ENCODE data around the gene COMT.
A peak's percentile ranks its signal among the peaks of the same experiment; 100 is the strongest.

Gene COMT

DNA sequence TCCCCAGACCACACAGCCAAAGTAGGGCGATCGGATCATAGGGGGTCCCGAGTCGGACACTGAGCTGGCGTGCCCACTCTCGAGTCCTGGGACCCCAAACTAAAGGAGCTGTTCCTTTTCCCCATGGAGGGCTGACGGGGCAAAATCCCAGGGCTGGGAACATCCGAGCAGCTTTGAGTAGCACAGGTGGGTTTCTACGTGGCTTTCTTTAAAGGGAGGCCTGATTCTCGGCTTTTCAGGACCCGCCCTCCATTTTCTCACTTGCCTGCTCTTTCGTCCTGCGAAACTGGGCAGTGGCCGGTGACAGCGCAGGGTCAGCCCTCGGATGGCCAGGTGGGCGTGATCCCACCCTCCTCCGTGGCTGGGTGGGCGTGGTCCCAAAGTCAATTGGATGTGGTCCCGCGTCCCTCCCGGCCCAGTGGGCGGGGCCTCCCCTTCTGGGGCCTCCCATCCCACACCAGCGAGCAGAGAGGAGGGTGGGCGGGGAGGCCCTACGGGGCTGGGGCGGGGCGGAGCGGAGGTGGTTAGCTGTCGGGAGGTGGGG is 17.5 kb downstream of the COMT start:
- DNase-seq, result no peak

DNA sequence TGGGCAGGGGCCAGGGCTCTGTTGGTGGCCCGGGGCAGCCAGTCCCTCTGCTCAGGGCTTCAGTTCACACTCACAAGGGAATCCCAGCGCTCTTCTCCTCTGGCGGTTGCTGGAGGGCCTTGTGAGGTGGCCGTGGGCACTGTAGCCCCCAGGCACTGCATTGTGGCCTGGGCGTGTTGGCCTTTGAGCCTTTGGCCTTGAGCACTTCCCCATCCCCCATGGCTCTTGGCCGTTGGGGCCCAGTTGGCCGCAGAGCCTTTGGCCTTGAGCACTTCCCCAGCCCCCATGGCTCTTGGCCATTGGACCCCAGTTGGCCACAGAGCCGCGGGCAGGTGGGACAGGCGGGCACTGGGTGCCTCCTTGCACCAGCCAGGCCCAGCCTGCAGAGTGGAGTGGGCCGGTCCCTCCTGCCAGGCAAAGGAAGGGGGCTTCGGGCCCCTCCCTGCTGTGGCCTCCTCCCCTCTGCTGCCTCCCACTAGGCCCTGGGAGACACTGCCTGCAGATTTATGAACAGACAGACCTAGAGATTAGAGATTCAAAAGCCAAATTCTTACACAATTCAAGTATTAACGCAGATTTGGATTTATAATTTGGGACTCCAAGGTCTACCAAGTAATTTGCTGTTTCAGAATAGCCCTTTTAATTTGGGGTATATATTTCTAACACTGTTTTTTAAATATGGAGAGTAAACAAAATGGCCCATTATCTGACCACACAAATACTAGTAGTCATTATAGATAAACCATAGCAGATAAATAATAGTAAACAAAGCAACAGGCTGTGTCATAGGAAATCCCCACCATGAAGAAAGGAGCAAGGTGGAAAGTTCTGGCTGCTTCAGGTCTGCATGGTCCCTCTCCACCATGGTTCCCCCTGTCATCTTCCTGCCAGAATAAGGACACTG is 18.3 kb downstream of the COMT start:
- no peak for DNase-seq

DNA sequence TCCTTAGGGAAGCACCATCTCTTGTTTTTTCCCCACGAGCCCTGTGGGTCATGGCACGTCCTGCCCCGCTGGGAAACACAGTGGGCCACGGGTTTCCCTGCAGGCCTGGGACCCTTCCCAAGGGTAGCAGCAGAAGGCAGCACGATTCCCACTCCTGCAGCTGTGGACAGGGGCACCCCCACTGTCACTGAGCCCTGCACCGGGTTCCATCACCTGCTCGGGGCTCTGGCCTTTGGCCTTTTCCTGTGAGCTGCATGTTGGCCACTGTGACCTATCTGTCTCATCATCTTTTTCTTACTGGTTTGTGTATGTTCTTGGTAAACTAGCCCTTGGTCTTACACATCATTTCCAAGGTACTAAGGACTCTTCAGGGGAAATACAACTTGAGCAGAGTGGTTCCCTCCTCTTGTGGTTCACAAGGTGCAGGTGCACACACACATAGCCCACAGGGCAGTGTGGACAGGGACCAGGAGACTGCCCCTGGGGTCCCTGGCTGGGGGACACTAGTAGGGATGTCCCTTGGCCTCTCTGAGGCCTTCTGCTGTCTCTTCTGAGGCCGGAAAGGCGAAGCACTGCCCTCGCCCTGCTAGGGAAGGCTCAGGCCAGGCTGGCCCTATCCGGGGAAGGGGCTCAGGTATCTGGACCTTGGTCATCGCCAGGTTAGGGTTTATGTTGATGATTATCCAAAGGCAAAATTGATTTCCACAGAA is 19.1 kb downstream of the COMT start:
- DNase-seq, result no peak

DNA sequence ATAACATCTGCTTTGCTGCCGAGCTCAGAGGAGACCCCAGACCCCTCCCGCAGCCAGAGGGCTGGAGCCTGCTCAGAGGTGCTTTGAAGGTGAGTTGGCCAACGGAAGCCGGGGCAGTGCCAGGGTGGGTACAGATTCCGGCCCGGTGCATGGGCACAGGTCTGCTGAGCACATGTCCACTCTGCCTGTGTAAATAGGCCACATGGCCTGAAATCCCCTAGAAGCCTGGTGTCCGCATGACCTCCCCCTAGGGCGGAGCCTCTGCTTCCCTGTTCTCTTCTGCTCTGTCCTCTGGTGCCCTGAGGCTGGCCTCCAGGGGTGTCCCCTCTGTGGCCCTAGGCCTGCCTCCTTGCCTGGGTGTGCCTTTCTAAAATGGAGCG is 19.6 kb downstream of the COMT start:
- DNase-seq, result no peak

DNA sequence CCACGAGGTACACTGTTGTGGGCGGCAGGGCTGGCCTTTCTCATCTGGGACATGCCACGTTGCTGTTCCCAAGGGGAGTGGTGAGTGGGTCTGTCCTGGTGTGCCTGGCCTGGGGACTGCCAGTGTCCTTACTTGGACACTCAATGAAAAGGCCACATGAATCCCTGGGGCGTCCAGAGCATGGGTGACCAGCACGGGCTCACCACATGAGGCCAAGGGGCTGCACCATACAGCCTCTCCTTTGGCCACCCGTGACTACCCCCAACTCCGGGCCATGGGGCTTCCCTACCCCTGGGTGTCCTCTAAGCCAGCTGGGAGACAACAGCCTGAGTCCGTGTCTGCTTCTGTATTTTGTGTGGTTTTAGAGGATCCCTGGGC is 20.3 kb downstream of the COMT start:
- no peak for DNase-seq

DNA sequence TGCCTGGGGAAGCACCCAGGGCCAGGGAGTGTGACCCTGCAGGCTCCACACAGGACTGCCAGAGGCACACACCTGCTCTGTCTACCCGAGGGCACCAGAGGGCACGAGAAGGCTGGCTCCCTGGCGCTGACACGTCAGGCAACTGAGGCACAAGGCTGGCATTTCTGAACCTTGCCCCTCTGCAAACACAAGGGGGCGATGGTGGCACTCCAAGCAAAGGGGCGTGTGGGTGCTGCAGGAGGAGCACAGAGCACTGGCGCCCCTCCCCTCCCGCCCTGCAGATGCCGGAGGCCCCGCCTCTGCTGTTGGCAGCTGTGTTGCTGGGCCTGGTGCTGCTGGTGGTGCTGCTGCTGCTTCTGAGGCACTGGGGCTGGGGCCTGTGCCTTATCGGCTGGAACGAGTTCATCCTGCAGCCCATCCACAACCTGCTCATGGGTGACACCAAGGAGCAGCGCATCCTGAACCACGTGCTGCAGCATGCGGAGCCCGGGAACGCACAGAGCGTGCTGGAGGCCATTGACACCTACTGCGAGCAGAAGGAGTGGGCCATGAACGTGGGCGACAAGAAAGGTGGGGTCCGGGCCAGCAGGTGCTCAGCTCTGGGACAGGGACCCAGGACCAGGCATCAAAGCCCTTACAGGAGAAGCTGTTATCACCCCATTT is 20.8 kb downstream of the COMT start:
- peak in 1 of 2 experiments; percentile 28 for DNase-seq

DNA sequence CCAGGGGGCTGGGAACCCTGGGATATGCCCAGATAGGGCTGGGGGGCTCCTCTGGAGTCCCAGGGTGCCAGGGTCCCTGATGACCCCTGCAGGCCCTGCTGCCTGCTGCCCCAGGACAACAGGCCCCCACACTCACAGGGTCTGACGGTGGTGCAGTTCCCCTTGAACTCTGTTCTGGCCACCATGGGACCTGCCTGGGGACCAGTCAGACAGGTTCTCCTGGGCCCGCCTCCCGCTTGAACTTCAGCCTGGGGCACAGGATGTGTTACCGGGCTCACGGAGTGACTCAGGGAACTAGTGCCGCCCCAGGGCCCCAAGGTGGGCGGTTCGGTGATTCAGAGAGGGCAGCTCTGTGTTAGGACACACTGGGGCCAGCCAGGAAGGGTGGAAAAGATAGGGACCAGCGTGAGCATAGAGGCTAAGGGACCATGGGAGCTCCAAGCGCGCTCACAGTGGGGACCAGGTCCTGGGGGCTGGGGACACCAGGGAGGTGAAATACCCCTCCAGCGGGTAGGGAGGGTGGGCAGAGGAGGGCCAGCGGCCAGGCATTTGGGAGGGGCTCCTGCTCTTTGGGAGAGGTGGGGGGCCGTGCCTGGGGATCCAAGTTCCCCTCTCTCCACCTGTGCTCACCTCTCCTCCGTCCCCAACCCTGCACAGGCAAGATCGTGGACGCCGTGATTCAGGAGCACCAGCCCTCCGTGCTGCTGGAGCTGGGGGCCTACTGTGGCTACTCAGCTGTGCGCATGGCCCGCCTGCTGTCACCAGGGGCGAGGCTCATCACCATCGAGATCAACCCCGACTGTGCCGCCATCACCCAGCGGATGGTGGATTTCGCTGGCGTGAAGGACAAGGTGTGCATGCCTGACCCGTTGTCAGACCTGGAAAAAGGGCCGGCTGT is 21.6 kb downstream of the COMT start:
- no peak for DNase-seq

DNA sequence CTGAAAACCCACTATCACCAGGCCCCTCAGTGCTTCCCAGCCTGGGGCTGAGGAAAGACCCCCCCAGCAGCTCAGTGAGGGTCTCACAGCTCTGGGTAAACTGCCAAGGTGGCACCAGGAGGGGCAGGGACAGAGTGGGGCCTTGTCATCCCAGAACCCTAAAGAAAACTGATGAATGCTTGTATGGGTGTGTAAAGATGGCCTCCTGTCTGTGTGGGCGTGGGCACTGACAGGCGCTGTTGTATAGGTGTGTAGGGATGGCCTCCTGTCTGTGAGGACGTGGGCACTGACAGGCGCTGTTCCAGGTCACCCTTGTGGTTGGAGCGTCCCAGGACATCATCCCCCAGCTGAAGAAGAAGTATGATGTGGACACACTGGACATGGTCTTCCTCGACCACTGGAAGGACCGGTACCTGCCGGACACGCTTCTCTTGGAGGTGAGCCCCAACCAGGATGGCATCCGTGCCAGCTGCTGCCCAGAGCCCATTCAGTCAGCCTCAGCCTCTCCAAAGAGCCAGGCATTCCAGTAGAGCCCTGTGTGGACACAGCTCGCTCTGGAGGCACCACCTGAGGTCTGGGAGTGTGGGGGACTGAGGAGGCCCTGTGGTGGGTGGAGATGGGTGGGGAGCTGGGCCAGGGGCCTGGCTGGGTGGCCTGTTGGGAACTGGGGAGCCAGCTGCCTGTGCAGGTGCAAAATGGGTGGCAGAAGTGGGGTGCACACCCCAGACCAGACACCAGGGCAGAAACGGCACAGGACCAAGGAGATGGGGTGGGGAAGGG is 22.5 kb downstream of the COMT start:
- no peak for DNase-seq

DNA sequence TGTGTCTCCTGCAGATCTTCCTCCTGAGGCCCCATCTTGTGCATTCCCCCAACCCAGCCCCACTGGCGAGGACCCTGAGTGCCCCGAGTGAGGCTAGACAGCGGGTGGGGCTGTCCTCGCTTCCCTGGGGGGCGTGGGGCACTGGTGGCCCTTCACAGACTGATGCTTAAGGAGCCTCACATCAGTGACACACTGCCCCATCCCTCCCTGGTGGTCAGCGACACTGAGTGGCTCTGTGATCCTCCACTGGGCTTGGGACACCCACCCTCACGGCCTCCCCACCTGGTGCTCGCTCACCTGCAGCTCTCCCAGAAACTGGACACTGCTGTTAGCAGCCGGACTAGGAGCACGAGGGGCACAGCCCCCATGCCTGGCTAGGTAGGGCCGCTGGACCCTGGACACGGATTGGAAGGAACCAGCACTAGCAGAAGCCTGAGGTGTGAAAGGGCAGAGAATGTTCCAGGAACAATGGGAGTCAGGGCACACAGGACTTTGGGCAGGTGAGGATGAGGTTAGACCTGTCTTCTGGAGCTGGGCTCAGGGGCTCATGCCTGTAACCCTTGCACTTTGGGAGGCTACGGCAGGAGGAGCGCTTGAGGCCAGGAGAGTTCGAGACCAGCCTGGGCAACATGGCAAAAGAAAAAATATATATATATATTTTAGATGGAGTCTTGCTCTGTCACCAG is 23.3 kb downstream of the COMT start:
- no peak for DNase-seq

DNA sequence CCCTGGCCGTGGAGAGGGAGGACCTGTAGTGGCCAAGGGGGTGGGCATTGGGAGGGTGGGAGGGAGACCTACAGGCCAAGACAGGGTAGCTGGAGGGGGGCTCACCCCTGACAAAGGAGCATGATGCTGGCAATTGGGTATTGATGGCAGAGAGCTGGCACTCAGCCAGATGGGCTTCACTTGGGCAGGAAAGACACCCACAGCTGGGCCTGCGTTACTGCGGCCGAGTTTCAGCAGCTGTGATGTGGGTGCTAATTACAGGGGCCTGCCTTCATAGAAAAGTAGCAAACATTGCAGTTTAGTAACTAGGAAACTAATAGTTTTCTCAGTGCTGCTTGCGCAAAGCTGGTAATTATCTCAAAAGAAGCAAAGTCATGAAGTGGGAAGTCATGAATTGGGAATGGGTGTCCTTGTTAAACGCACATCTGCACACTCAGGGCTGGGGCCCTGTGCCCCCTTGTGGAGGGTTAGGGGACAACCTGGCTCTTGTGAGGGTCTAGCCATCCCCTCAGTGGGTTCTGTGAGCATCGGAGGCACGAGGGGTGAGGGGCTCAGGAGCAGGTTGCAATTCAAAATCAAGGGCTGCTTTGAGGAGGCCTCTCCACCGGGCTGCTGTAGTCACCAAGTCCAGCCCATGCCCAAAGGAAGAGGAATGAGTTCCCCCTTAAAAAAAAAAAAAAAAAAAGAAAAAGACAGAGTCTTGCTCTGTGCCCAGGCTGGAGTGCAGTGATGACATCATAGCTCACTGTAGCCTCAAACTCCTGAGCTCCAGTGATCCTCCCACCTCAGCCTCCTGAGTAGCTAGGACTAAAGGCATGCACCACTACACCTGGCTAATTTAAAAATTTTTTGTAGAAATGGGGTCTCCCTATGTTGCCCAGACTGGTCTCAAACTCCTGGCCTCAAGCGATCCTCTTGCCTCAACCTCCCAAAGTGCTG is 24.5 kb downstream of the COMT start:
- peak; percentile 7 to 41 for DNase-seq

DNA sequence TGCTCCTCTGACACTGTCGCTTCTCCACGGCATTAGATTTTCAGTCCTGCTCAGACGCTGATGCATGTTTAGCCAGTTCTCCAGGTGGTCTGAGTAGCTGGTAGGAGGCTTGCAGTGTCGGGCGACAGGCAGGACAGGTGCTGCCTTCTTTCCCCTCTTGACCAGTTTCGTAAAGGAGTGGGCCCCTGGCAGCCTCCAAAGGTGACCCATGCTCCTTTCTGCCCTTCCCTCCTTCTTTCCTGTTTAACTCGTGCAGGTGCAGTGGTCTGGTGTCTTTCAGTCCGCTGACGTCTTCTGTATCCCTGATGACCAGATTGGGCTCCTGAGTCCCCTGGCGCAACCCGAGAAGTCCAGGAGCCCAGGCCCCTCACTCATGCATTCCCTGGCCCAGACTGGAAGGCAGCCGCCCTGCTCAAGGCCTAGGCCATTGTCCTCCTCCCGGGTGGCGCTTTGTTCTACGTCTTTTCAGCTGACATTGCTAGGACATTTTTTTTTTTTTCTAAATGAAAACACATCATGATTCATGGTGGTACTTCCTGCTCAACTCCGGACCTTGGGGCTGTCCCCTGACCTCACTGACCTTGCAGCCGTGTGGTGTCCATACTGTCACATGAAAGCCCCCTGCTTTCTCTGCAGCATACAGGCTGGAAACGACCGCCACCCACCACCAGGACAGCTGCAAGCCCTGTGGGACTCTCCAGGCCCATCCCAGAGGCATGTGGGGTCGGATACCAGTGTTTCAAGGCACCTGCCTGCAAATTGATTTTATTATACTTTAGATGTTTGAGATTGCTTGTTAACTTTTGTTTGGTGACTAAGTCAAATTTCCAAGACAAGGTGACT is 25.6 kb downstream of the COMT start:
- DNase-seq, result no peak

DNA sequence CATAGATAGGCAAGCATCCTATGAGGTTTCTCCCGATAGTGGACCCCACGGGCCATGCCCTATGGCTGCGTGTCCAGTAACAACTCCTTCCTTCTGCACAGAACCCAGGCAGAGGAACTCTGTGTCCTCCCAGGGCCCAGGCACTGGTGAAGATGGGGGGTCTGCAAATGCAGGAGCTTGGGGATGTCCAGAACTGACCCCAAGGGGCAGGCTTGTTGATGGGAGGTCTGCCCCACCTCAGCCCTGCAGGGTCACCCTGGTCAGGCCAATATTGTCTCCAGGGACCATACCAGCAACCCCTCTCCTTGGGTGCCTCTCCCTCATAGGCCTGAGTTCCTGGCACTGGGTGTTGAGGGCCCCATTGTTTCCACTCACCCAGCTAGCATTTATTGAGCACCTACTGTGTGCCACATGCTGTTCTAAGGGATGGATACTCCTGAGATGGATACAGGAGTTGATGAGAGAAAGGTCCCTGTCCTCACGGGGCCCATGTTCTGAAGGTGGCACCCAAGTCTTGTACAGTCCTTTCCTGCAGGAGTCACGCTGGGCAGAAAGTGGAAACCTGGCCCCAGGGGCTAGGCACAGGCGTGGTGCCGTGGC is 26.4 kb downstream of the COMT start:
- DNase-seq, result no peak

DNA sequence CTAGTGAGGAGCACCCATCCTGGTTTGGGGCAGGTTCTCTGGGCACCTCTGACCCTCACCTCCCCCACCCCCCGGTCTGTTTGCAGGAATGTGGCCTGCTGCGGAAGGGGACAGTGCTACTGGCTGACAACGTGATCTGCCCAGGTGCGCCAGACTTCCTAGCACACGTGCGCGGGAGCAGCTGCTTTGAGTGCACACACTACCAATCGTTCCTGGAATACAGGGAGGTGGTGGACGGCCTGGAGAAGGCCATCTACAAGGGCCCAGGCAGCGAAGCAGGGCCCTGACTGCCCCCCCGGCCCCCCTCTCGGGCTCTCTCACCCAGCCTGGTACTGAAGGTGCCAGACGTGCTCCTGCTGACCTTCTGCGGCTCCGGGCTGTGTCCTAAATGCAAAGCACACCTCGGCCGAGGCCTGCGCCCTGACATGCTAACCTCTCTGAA is 26.9 kb downstream of the COMT start:
- no peak for DNase-seq

DNA sequence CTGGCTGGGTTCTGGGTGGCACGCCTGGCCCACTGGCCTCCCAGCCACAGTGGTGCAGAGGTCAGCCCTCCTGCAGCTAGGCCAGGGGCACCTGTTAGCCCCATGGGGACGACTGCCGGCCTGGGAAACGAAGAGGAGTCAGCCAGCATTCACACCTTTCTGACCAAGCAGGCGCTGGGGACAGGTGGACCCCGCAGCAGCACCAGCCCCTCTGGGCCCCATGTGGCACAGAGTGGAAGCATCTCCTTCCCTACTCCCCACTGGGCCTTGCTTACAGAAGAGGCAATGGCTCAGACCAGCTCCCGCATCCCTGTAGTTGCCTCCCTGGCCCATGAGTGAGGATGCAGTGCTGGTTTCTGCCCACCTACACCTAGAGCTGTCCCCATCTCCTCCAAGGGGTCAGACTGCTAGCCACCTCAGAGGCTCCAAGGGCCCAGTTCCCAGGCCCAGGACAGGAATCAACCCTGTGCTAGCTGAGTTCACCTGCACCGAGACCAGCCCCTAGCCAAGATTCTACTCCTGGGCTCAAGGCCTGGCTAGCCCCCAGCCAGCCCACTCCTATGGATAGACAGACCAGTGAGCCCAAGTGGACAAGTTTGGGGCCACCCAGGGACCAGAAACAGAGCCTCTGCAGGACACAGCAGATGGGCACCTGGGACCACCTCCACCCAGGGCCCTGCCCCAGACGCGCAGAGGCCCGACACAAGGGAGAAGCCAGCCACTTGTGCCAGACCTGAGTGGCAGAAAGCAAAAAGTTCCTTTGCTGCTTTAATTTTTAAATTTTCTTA is 27.8 kb downstream of the COMT start:
- DNase-seq, result no peak

DNA sequence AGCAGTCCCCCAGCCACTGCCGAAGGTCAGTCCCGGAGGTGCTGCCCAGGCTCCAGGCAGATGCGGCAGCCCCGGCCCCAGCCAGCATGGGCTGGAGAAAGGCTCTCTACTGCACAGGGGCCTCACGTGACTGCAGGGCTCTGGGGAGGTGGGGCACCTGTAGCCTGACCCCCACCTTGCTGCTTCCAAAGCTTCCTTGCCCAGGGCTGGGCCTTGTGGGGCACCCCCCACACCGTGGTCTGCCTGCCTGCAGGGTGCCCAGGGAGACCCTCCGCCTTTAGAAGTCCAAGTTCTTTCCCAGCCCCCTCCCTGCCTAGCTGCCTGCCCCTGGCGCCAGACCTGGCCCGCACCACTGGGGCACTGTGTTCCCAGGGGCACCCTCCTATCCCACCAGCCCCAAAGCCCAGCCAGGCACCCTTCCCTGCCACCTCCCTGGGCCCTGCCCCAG is 28.5 kb downstream of the COMT start:
- no peak for DNase-seq

DNA sequence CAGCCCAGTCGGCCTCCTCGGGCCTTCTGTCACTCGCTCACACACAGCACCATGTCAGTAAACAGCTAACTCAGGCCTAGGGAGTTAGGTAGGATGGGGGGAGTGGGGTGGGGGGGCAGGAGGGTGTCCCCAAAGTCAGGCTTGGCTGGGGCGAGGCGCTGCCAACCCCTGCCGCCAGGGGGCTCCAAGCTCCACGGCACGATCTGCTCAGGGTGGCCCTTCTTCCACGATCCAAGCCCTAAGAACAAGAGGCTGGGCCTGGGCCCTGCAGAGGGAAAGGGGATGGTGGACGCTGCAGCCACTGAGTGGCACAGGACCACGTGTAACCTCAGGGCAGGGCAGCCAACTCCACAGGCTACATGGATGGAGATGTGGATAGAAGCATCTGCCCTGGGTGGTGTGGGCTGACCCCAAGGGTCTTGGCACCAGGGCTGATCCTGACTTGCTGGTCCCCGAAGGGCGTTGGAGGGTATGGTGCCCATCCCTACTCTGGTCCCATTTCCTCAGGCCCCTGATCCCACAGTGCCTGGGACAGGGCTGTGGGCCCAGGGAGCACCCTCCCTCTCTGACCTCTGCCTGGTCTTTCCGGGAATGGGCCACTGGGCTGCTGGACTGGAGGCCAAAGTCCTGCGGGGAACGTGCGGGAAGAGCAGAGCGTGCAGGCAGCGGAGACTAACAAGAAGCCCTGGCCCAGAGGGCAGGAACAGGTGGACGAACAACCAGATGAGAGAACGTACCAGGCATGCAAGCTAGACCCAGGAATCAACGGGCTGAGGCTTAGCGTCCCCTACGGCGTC is 29.1 kb downstream of the COMT start:
- DNase-seq, result peak; percentile 29 to 57
